Fibroblast of lung (primary cell): ENCODE measurements around the gene COA1. TPM values are rescaled to one million over a fixed set of nuclear protein-coding genes. Genes with fewer than 3 reads are reported as not detected.
"Not testable (repeated sequence)": the region's sequence is repeated elsewhere in the genome, so short reads cannot be mapped to it uniquely, and the experiment has no call there.

Experiments used
- DNase-seq, 2 donors: peaks; one replicate each; pipeline versions ENCODE4 v3.0.0 to v3.0.0-alpha.2; 2010; ENCODE audit warnings: low read depth in 2 of 2
- H2AFZ ChIP-seq: 2 replicates; pipeline ENCODE4 v1.5.1; 2012; ENCODE audit warnings: low read length, control low read depth, inconsistent platforms
- H3K27ac ChIP-seq: 2 replicates; pipeline ENCODE4 v1.5.1; 2011; ENCODE audit warnings: low read length, control low read depth; ENCODE audit not compliant: insufficient read depth
- H3K27me3 ChIP-seq: 2 replicates; pipeline ENCODE4 v1.5.1; 2011; ENCODE audit warnings: mild to moderate bottlenecking, low read length; ENCODE audit not compliant: control insufficient read depth, insufficient read depth
- H3K36me3 ChIP-seq: 2 replicates; pipeline ENCODE4 v1.5.1; 2011; ENCODE audit warnings: low read length; ENCODE audit not compliant: control insufficient read depth, insufficient read depth
- H3K4me1 ChIP-seq: 2 replicates; pipeline ENCODE4 v1.5.1; 2011; ENCODE audit warnings: low read length; ENCODE audit not compliant: control insufficient read depth, insufficient read depth; ENCODE audit errors: extremely low read depth
- H3K4me2 ChIP-seq: 2 replicates; pipeline ENCODE4 v1.5.1; 2011; ENCODE audit warnings: low read length, control low read depth; ENCODE audit not compliant: insufficient read depth; ENCODE audit errors: extremely low read depth
- H3K4me3 ChIP-seq, 4 experiments: fragments of 200-600 bp in 1 of 4; sonication (generic) in 1 of 4; replicated peaks in 1 of 4; 2 replicates each; pipeline ENCODE4 v1.5.1; 2011 to 2016; ENCODE audit warnings: low read length in 4 of 4, low read depth in 3 of 4, mild to moderate bottlenecking in 3 of 4, control low read depth in 2 of 4, inconsistent platforms in 1 of 4, mixed read lengths in 1 of 4; ENCODE audit not compliant: insufficient read depth in 1 of 4; ENCODE audit errors: control extremely low read depth in 1 of 4
- H3K79me2 ChIP-seq: 2 replicates; pipeline ENCODE4 v1.5.1; 2012; ENCODE audit warnings: mild to moderate bottlenecking, low read length, inconsistent platforms; ENCODE audit not compliant: control insufficient read depth, insufficient read depth
- H3K9ac ChIP-seq: 2 replicates; pipeline ENCODE4 v1.5.1; 2011; ENCODE audit warnings: mild to moderate bottlenecking, low read length, control low read depth; ENCODE audit not compliant: insufficient read depth
- H3K9me3 ChIP-seq: 2 replicates; pipeline ENCODE4 v1.5.1; 2012; ENCODE audit warnings: low read depth, low read length; ENCODE audit not compliant: control insufficient read depth, insufficient read depth
- H4K20me1 ChIP-seq: 2 replicates; pipeline ENCODE4 v1.5.1; 2011; ENCODE audit warnings: low read length; ENCODE audit not compliant: control insufficient read depth, insufficient read depth; ENCODE audit errors: extremely low read depth
- CTCF ChIP-seq, 2 donors: IDR thresholded peaks in 1 of 2; conservative IDR thresholded peaks in 1 of 2; 1 replicate in 1 of 2; 2 replicates in 1 of 2; pipeline ENCODE4 v1.5.1; 2011 to 2012; ENCODE audit warnings: low read length in 2 of 2, control low read depth in 1 of 2, inconsistent platforms in 1 of 2, low read depth in 1 of 2, mild to moderate bottlenecking in 1 of 2
- EZH2 ChIP-seq: IDR thresholded peaks from 2 replicates; pipeline ENCODE4 v1.5.1; 2012; ENCODE audit warnings: low read length, control low read depth, mild to moderate bottlenecking; ENCODE audit errors: missing control alignments
- polyA plus RNA-seq, 2 donors: library from polyadenylated mRNA; depleted of rRNA in 1 of 2; stranded (reverse) in 1 of 2; unstranded in 1 of 2; fragments of >200 nt; gene quantifications; 2 replicates each; pipeline ENCODE4 v1.2.1, GENCODE V29; 2011 to 2012; ENCODE audit warnings: missing spikeins in 1 of 2
- total RNA-seq: library from RNA; depleted of rRNA; stranded (reverse); fragments of >200 nt; gene quantifications from 2 replicates; pipeline ENCODE4 v1.2.1, GENCODE V29; 2014

Gene COA1
- total and polyA plus RNA-seq, 2 donors (not counting 1 experiment from before 2014, with no cell fraction given) = 28.8 to 39.6 TPM

GRCh38 chr7:43678315-43678714 lies 51.0 kb downstream of the COA1 start:
- Histone ChIP-seq H2AFZ (no peak overlapping the region), H4K20me1 (no peaks in the 10 kb centered on the region), H3K4me1 (peaks cover 3% of the 10 kb centered on the region), H3K36me3 (no peaks in the 10 kb centered on the region), H3K27ac (no peak overlapping the region), H3K9ac (no peak overlapping the region), H3K9me3 (no peaks in the 10 kb centered on the region), H3K4me3 (no peak overlapping the region), H3K27me3 (no peaks in the 10 kb centered on the region), H3K79me2 (peaks cover 7% of the 10 kb centered on the region), H3K4me2 (no peak overlapping the region)
- no peak for DNase-seq
- TF ChIP-seq CTCF (conservative IDR thresholded peaks at IDR 0.05 in 1 of 2, IDR thresholded peaks at IDR 0.05 in 1 of 2; ENCODE audit: low read depth in 1 of 2, low read length in 2 of 2) (no peak), EZH2 (no peak)

- TF ChIP-seq EZH2 = no peak
- no peak for TF ChIP-seq CTCF (conservative IDR thresholded peaks at IDR 0.05 in 1 of 2, IDR thresholded peaks at IDR 0.05 in 1 of 2; ENCODE audit: low read depth in 1 of 2, low read length in 2 of 2)
- H3K4me2 ChIP-seq = no peak overlapping the region
- no peaks in the 10 kb centered on the region for H3K27me3 ChIP-seq
- no peaks in the 10 kb centered on the region for H3K9me3 ChIP-seq
- no peak overlapping the region for H3K4me3 ChIP-seq
- peaks cover 7% of the 10 kb centered on the region for H3K79me2 ChIP-seq
- no peak overlapping the region for H2AFZ ChIP-seq
- H3K27ac ChIP-seq = no peak overlapping the region
- H3K9ac ChIP-seq = no peak overlapping the region
- peaks cover 3% of the 10 kb centered on the region for H3K4me1 ChIP-seq
- H3K36me3 ChIP-seq = no peaks in the 10 kb centered on the region
- H4K20me1 ChIP-seq = no peaks in the 10 kb centered on the region
- DNase-seq = no peak
These were observed 51.5 kb downstream of the COA1 start for GRCh38 chr7:43677864-43678263.

GRCh38 chr7:43674559-43675436 lies 54.5 kb downstream of the COA1 start:
- H3K79me2 ChIP-seq = peaks cover 19% of the 10 kb centered on the region
- H3K36me3 ChIP-seq = no peaks in the 10 kb centered on the region
- no peak overlapping the region for H3K27ac ChIP-seq
- no peak overlapping the region for H3K4me3 ChIP-seq
- peak; percentile 86 to 99 for DNase-seq
- no peak for TF ChIP-seq EZH2
- TF ChIP-seq CTCF (conservative IDR thresholded peaks at IDR 0.05 in 1 of 2, IDR thresholded peaks at IDR 0.05 in 1 of 2; ENCODE audit: low read depth in 1 of 2, low read length in 2 of 2) = no peak
- no peak overlapping the region for H3K9ac ChIP-seq
- H2AFZ ChIP-seq = no peak overlapping the region
- no peaks in the 10 kb centered on the region for H3K27me3 ChIP-seq
- peaks cover 3% of the 10 kb centered on the region for H3K4me1 ChIP-seq
- H4K20me1 ChIP-seq = no peaks in the 10 kb centered on the region
- no peaks in the 10 kb centered on the region for H3K9me3 ChIP-seq
- no peak overlapping the region for H3K4me2 ChIP-seq

GRCh38 chr7:43673243-43673976 lies 55.9 kb downstream of the COA1 start:
- H3K36me3 ChIP-seq, H3K9ac ChIP-seq, H3K27me3 ChIP-seq, H3K27ac ChIP-seq, H3K9me3 ChIP-seq, H3K4me2 ChIP-seq, H4K20me1 ChIP-seq, H3K4me1 ChIP-seq, H3K4me3 ChIP-seq, H2AFZ ChIP-seq: not testable (repeated sequence)
- H3K79me2 ChIP-seq = peaks cover 25% of the 10 kb centered on the region
- peak; percentile 38 to 93 for DNase-seq
